Stimulated activated CD4-positive, alpha-beta T cell treated with anti-CD3 and anti-CD28 coated beads, Interleukin-12 subunit alpha, Interleukin-12 subunit beta, amount 100 ng/mL, for 48 hours (primary cell): Measurements from ENCODE around the gene GUCA2A.

Source experiments
- DNase-seq, 3 donors: peaks; one replicate each; pipeline ENCODE4 v3.0.0-alpha.2; 2020; ENCODE audit warnings: low read depth in 2 of 3, low spot score in 1 of 3

Gene GUCA2A

GRCh38 chr1:42177541-42177981, 13.0 kb upstream of the GUCA2A start:
- no peak for DNase-seq

GRCh38 chr1:42176902-42177519, 12.5 kb upstream of the GUCA2A start:
- peak in 1 of 3 donors; percentile 11 for DNase-seq

GRCh38 chr1:42175314-42176054, 10.9 kb upstream of the GUCA2A start:
- no peak for DNase-seq

- no peak for DNase-seq
Measured at GRCh38 chr1:42173961-42174735, 9.6 kb upstream of the GUCA2A start.

- DNase-seq, result peak; percentile 38 to 64 (median 48)
Measured at GRCh38 chr1:42173155-42173933, 8.8 kb upstream of the GUCA2A start.

- DNase-seq, result no peak
Measured at GRCh38 chr1:42172381-42173133, 8.0 kb upstream of the GUCA2A start.

GRCh38 chr1:42171679-42172266, 7.2 kb upstream of the GUCA2A start:
- DNase-seq, result no peak

GRCh38 chr1:42170779-42171621, 6.5 kb upstream of the GUCA2A start:
- no peak for DNase-seq

GRCh38 chr1:42168763-42169162, 4.2 kb upstream of the GUCA2A start:
- DNase-seq, result no peak

- no peak for DNase-seq
Measured at GRCh38 chr1:42168391-42168670, 3.8 kb upstream of the GUCA2A start.

GRCh38 chr1:42167611-42168390, 3.3 kb upstream of the GUCA2A start:
- DNase-seq, result no peak

GRCh38 chr1:42165511-42166210, 1.1 kb upstream of the GUCA2A start:
- no peak for DNase-seq

GRCh38 chr1:42163536-42164503, 725 bp downstream of the GUCA2A start:
- DNase-seq, result no peak

GRCh38 chr1:42163114-42163513, 1.4 kb downstream of the GUCA2A start:
- DNase-seq, result no peak

GRCh38 chr1:42162181-42162580, 2.4 kb downstream of the GUCA2A start:
- DNase-seq, result no peak

GRCh38 chr1:42158189-42158588, 6.4 kb downstream of the GUCA2A start:
- DNase-seq, result no peak

- no peak for DNase-seq
Measured at GRCh38 chr1:42157667-42158066, 6.9 kb downstream of the GUCA2A start.
